Measurements from ENCODE around the gene TULP4.
"Not testable (repeated sequence)": the region's sequence is repeated elsewhere in the genome, so short reads cannot be mapped to it uniquely, and the experiment has no call there.

TULP4 gene

GRCh38 chr6:158431036-158431435, 118.8 kb downstream of the TULP4 start:
- no peak for DNase-seq

DNA sequence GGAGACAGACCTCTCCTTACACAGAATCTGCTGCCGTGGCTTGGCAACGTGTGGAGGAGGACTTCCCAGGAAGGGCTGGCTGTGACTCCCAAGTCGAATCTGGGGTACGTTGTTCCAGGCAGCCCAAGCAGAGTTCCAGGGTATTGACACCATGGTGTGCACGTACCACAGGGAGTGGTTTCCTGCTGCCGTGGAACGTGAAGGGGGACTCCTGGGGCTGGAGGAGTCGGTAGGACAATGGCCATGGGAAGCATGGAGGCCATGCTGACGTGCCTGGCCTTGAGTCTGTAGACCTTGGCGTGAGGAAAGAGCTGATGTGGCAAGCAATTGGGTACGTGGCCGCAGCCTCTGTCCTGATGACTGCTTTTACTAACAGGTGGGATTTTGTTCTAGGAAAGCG, 119.3 kb downstream of the TULP4 start:
- no peak for DNase-seq

GRCh38 chr6:158437571-158437970, 125.3 kb downstream of the TULP4 start:
- DNase-seq, result no peak

- no peak for DNase-seq
These were observed 126.0 kb downstream of the TULP4 start for GRCh38 chr6:158438226-158438625.

GRCh38 chr6:158439255-158439654, 127.0 kb downstream of the TULP4 start:
- DNase-seq, result no peak

- DNase-seq, result no peak
These were observed 129.5 kb downstream of the TULP4 start for GRCh38 chr6:158441716-158442215.

DNA sequence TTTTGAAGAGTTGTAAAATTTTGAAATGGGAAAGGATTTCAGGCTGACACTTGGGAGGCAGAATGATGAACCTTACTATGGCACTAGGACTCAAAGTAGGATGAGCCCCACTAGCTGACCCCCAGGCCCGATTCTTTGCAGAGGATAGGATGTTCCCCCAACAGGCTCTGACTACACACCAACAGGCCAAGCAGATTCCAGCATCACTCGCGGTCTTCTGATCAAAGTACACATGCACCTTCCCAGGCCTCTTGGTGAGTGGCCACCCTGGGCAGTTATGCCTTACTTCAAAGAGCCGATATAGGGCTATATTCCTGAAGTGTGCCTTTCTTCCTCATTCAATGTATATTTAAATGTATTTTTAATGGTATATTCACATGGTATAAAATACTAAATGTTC, 130.0 kb downstream of the TULP4 start:
- no peak for DNase-seq

DNA sequence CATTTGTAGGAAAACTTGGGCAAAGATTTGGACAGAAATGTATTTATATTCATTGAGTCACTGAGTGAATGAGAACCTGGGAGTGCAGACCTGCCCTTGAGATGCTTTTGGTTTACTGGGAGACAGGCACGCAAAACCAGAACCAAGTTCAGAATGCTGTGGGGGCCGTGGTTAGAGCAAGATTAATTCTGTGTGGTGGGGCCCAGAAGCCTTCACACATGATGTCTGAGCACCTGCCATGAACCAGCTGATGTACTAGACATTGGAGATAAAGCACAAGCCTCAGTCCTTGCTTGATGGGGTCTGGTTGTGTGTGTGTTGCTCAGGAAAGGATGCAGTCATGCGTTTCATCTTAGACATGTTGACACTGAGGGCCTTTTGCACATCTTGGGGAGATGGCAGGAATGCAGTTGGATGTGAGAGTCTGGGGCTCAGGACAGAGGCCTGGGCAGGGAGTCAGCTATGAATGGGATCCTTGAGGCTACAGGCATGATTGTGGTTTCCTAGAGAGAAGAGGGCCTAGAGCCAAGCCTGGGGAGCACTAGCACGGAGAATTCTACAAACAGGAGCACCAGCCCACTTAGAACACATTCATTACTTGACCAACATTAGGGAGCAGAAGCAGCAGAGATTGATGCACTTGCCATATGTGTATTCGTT, 133.3 kb downstream of the TULP4 start:
- no peak for DNase-seq

DNA sequence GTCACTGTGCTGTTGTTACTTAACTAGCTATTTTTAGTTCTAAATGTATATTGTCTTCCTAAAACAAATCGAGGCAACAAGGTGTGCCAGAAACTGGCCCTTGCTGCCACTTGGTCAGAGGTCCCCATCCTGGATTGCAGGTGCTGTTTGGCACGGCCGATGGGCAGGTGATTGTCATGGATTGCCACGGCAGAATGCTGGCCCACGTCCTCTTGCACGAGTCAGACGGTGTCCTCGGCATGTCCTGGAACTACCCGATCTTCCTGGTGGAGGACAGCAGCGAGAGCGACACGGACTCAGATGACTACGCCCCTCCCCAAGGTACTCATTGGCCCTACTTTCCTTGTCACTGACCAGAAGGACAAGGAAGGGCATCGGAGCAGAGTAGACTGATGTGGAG, 136.6 kb downstream of the TULP4 start:
- DNase-seq, result no peak

GRCh38 chr6:158452191-158452590, 139.9 kb downstream of the TULP4 start:
- DNase-seq, result no peak

DNA sequence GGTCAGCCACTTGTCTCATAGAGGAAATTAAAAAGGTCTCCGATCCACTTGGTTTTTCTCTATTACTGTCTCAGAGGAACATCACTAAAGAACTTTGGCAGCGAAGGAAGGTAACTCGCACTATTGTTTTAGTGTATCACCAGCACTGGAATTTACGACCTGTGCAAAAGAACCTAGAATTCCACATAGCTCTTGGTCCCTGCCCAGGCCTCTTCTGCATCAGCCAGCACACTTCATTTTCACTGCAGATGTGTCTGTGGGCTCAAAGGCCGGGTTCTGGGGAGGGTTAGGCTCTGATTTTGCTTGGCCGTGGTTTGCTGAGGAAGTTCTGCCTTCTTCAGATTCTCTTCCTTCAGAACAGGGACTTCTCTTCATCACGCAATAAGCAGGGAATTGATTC, 144.9 kb downstream of the TULP4 start:
- no peak for DNase-seq

DNA sequence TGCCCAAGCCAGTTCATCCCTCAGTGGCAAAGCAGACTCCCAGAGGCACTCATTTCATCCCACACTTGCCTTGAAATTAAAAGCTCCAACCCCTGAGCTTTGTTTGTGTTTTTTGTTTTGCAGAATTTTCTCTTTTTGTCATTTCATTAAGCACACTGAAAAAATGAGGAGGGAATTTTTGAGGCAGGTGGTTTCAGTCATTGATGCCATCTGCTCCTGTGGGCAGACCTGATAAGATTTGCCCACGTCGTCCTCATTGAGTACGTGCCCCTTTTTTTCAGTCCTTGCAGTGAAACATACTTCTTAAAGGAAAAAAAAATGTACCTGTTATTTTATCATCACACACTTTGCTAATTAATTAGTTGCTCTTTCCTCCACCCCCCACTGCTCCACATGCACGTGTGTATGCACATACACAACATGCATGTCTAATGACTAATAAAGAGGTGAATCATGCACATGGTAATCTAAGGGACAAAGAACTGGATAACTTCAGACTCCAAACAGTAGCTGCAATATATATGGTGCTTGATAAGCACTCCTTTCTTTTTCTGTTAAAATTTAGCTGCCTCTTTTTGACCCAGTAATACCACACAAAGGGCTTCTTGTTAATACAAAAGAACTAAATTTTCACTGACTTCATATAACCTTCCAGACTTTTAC, 145.5 kb downstream of the TULP4 start:
- DNase-seq, result no peak

- no peak for DNase-seq
These were observed 147.5 kb downstream of the TULP4 start for GRCh38 chr6:158459726-158460125.

DNA sequence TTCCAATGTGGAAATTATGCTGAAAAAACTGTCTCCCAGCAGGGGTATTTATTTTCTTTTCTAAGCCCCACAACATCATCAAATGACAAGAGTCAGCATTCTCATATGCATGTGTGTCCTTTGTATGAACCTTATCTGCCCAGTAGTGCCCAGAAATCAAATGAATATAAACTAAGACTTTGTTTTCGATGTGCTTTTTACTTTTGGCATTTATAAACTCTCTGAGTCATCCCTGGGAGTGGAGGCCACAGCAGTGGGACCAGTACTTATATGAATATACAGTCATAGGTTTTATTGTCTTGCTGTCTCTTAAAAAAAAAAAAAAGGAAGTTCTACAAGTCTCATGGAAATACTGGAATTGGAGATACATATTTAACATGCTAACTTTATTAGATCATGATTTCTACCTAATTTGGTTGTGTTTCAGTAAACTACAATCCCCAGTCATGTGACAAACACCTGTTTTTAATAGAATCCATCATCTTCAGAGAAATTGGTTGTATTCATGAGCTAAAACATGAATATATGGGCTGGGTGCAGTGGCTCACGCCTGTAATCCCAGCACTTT, 148.4 kb downstream of the TULP4 start:
- DNase-seq, result no peak

GRCh38 chr6:158461954-158462353, 149.7 kb downstream of the TULP4 start:
- no peak for DNase-seq

GRCh38 chr6:158464483-158464882, 152.2 kb downstream of the TULP4 start:
- DNase-seq, result no peak

- DNase-seq, result no peak
These were observed 153.0 kb downstream of the TULP4 start for GRCh38 chr6:158465257-158465656.

- DNase-seq, result no peak
These were observed 153.5 kb downstream of the TULP4 start for GRCh38 chr6:158465747-158466146.

- no peak for DNase-seq
These were observed 155.7 kb downstream of the TULP4 start for GRCh38 chr6:158467923-158468322.

DNA sequence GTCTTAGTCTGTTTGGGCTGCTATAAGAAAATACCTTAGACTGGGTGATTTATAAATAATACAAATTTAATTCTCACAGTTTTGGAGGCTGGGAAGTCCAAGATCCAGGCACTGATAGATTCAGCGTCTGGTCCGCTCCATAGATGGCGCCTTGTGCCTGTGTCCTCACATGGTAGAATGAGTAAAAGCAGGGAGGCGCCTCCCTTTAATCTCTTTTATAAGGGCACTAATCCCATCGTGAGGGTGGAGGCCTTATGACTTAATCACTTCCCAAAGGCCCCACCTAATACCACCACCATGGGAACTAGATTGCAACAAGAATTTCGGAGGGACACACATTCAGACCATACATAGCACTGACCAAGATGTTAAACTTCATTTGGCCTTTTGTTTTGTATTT, 156.4 kb downstream of the TULP4 start:
- no peak for DNase-seq

- DNase-seq, result not testable (repeated sequence)
These were observed 157.8 kb downstream of the TULP4 start for GRCh38 chr6:158470023-158470422.

GRCh38 chr6:158471339-158471738, 159.1 kb downstream of the TULP4 start:
- no peak for DNase-seq

DNA sequence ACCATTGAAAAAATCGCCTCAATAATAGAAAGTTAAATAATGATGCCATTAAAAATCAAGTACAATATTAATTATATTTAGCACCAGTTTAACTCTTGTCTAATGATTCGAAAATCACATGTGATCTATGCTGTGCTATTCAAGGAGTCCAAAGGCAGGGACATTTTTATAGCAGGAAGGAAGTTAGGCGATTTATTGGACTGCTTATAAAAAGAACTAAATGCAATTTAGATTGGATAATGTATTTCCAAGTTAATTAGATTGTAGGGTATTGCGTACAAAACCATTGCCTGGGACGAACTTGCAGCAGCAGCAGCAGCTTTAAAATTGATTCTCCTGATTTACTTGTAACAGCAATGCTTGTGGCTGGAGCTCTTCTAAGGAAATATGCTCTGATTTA, 160.2 kb downstream of the TULP4 start:
- DNase-seq, result no peak

DNA sequence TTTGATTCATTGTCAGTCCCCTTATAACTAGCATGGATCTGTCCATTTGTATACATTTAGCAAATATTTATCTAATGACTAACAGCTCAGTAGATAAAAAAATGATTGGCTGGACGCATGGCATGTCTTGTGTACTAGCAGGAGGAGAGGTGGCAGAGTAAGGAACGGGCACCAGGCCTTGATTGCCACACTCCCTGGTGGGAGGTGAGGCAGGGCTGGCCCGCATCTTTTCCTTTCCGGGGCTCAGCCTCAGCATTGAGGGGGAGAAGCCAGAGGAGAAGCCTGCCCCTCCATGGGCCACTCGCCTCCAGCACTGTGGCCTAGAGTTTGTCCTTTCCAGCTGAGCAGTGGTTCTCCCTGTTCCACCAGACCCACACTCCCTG, 162.7 kb downstream of the TULP4 start:
- no peak for DNase-seq
